Small intestine (tissue), 7 donors: ENCODE measurements around the gene RASA3. TPM values are rescaled to one million over a fixed set of nuclear protein-coding genes. Genes with fewer than 3 reads are reported as not detected.
"Not testable (repeated sequence)": the region's sequence is repeated elsewhere in the genome, so short reads cannot be mapped to it uniquely, and the experiment has no call there.

Source experiments
- DNase-seq, 2 donors: peaks; one replicate each; pipeline versions ENCODE4 v3.0.0 to v3.0.0-alpha.2; 2013
- FAIRE-seq: peaks from 2 replicates; lab custom pipeline; 2012; peaks lifted over from hg19 to GRCh38; lab: Jason Lieb, UNC
- H3K27ac ChIP-seq, 3 donors: one replicate each; pipeline ENCODE4 v1.5.1; 2013; ENCODE audit warnings: low read length in 2 of 3, mild to moderate bottlenecking in 2 of 3, control low read depth in 1 of 3, inconsistent platforms in 1 of 3, low read depth in 1 of 3, moderate library complexity in 1 of 3
- H3K27me3 ChIP-seq, 3 donors: one replicate each; pipeline ENCODE4 v1.6.1; 2013; ENCODE audit warnings: low read length in 3 of 3, inconsistent platforms in 1 of 3; ENCODE audit not compliant: control insufficient read depth in 3 of 3, insufficient read depth in 3 of 3
- H3K36me3 ChIP-seq, 3 donors: one replicate each; pipeline ENCODE4 v1.6.1; 2013; ENCODE audit warnings: low read length in 3 of 3, inconsistent platforms in 1 of 3, low read depth in 1 of 3, mild to moderate bottlenecking in 1 of 3, moderate library complexity in 1 of 3; ENCODE audit not compliant: control insufficient read depth in 3 of 3, insufficient read depth in 2 of 3
- H3K4me1 ChIP-seq, 3 donors: one replicate each; pipeline ENCODE4 v1.6.1; 2013; ENCODE audit warnings: low read length in 2 of 3, inconsistent platforms in 1 of 3, low read depth in 1 of 3, mild to moderate bottlenecking in 1 of 3, moderate library complexity in 1 of 3; ENCODE audit not compliant: control insufficient read depth in 3 of 3, insufficient read depth in 2 of 3
- H3K4me3 ChIP-seq, 3 donors: one replicate each; pipeline ENCODE4 v1.5.1; 2013; ENCODE audit warnings: low read length in 3 of 3, control low read depth in 1 of 3, inconsistent platforms in 1 of 3, low read depth in 1 of 3, mild to moderate bottlenecking in 1 of 3, moderate library complexity in 1 of 3
- H3K9me3 ChIP-seq, 2 donors: one replicate each; pipeline ENCODE4 v1.6.1; 2013; ENCODE audit warnings: low read depth in 1 of 2, low read length in 1 of 2; ENCODE audit not compliant: control insufficient read depth in 2 of 2, insufficient read depth in 1 of 2
- WGBS, 3 donors: extraction: QIAGEN DNeasy Blood & Tissue Kit; methylation state at CpG; one replicate each; pipeline ENCODE4 v1.1.7; 2013; 5-methylcytosine and 5-hydroxymethylcytosine counted together
- polyA plus RNA-seq, 4 donors: library from polyadenylated mRNA; stranded (reverse) in 3 of 4; unstranded in 1 of 4; fragments of 200-250 nt in 3 of 4; fragments of 120-200 nt in 1 of 4; gene quantifications; one replicate each; pipeline versions ENCODE4 v1.2.1 to v1.2.3, GENCODE V29; 2013
- donor health status: healthy with polysubstance abuse.
- donor health status: control.
- donor health status: control.
- donor health status: Bipolar disorder and iron deficiency.
- donor health status: healthy.

The RASA3 gene
- polyA plus RNA-seq, 4 donors = 2.0 to 7.2 (median 6.5) TPM

GRCh38 chr13:114112826-114113322 lies 19.5 kb downstream of the RASA3 start:
- peaks cover 2 to 41% (median 9%) of the 10 kb centered on the region in 3 donors for H3K4me1 ChIP-seq
- H3K27ac ChIP-seq = peak overlapping the region in 2 of 3 donors; percentile 76 to 85
- no peaks in the 10 kb centered on the region for H3K9me3 ChIP-seq
- 72 to 84% (median 78%) methylated on average over 12 of the region's 12 CpGs for WGBS, 3 donors
- H3K36me3 ChIP-seq = peaks cover 0 to 18% (median 0%) of the 10 kb centered on the region in 3 donors
- no peak for DNase-seq
- FAIRE-seq = no peak
- H3K4me3 ChIP-seq = no peak overlapping the region
- H3K27me3 ChIP-seq = no peaks in the 10 kb centered on the region

GRCh38 chr13:114112231-114112825 lies 20.1 kb downstream of the RASA3 start:
- 75 to 85% (median 83%) methylated on average over 25 of the region's 25 CpGs for WGBS, 3 donors
- Histone ChIP-seq H3K4me1 (peaks cover 2 to 41% (median 9%) of the 10 kb centered on the region in 3 donors), H3K36me3 (peaks cover 0 to 18% (median 0%) of the 10 kb centered on the region in 3 donors), H3K9me3 (no peaks in the 10 kb centered on the region), H3K27ac (peak overlapping the region in 2 of 3 donors; percentile 76 to 85), H3K4me3 (no peak overlapping the region), H3K27me3 (no peaks in the 10 kb centered on the region)
- FAIRE-seq (no peak), DNase-seq (no peak)

GRCh38 chr13:114111577-114111976 lies 20.8 kb downstream of the RASA3 start:
- peaks cover 2 to 41% (median 9%) of the 10 kb centered on the region in 3 donors for H3K4me1 ChIP-seq
- FAIRE-seq = no peak
- no peaks in the 10 kb centered on the region for H3K27me3 ChIP-seq
- H3K9me3 ChIP-seq = no peaks in the 10 kb centered on the region
- H3K27ac ChIP-seq = peak overlapping the region in 2 of 3 donors; percentile 76 to 85
- H3K4me3 ChIP-seq = no peak overlapping the region
- 63 to 84% (median 76%) methylated on average over 8 to 11 of the region's 11 CpGs for WGBS, 3 donors
- H3K36me3 ChIP-seq = peaks cover 0 to 22% (median 0%) of the 10 kb centered on the region in 3 donors
- DNase-seq = peak in 1 of 2 donors; percentile 33

- WGBS, 3 donors = 49 to 80% (median 62%) methylated on average over 18 of the region's 18 CpGs
- H3K9me3 ChIP-seq, H3K4me3 ChIP-seq, FAIRE-seq, H3K27me3 ChIP-seq, DNase-seq: not testable (repeated sequence)
- Histone ChIP-seq H3K27ac (peak overlapping the region in 2 of 3 donors; percentile 57 to 71), H3K36me3 (peaks cover 0 to 19% (median 0%) of the 10 kb centered on the region in 3 donors), H3K4me1 (peaks cover 0 to 36% (median 6%) of the 10 kb centered on the region in 3 donors)
These were observed 21.6 kb downstream of the RASA3 start for GRCh38 chr13:114110830-114111189.

GRCh38 chr13:114110091-114110829 lies 22.2 kb downstream of the RASA3 start:
- DNase-seq (no peak), FAIRE-seq (no peak)
- Histone ChIP-seq H3K27ac (peak overlapping the region in 2 of 3 donors; percentile 57 to 71), H3K4me3 (no peak overlapping the region), H3K9me3 (no peaks in the 10 kb centered on the region), H3K36me3 (peaks cover 0 to 21% (median 0%) of the 10 kb centered on the region in 3 donors), H3K4me1 (peaks cover 0 to 31% (median 5%) of the 10 kb centered on the region in 3 donors), H3K27me3 (no peaks in the 10 kb centered on the region)
- 64 to 77% (median 70%) methylated on average over 25 of the region's 25 CpGs for WGBS, 3 donors

- H3K4me1 ChIP-seq = peaks cover 0 to 26% (median 2%) of the 10 kb centered on the region in 3 donors
- peaks cover 0 to 21% (median 0%) of the 10 kb centered on the region in 3 donors for H3K36me3 ChIP-seq
- 70 to 76% (median 74%) methylated on average over 24 of the region's 24 CpGs for WGBS, 3 donors
- no peak overlapping the region for H3K4me3 ChIP-seq
- H3K27ac ChIP-seq = peak overlapping the region in 1 of 3 donors; percentile 71
- H3K9me3 ChIP-seq = no peaks in the 10 kb centered on the region
- FAIRE-seq (no peak), DNase-seq (no peak)
- no peaks in the 10 kb centered on the region for H3K27me3 ChIP-seq
These were observed 22.8 kb downstream of the RASA3 start for GRCh38 chr13:114109641-114110041.

GRCh38 chr13:114108894-114109293 lies 23.5 kb downstream of the RASA3 start:
- Histone ChIP-seq H3K27me3 (no peaks in the 10 kb centered on the region), H3K4me1 (peaks cover 0 to 21% (median 0%) of the 10 kb centered on the region in 3 donors), H3K27ac (peak overlapping the region in 1 of 3 donors; percentile 32), H3K9me3 (peaks cover 0 to 4% of the 10 kb centered on the region in 2 donors), H3K36me3 (peaks cover 0 to 21% (median 0%) of the 10 kb centered on the region in 3 donors), H3K4me3 (no peak overlapping the region)
- FAIRE-seq (no peak), DNase-seq (no peak)
- 88 to 90% (median 90%) methylated on average over 20 of the region's 20 CpGs for WGBS, 3 donors

- Histone ChIP-seq H3K27ac (peak overlapping the region in 1 of 3 donors; percentile 20), H3K4me1 (peaks cover 0 to 21% (median 0%) of the 10 kb centered on the region in 3 donors), H3K9me3 (peaks cover 0 to 4% of the 10 kb centered on the region in 2 donors), H3K4me3 (no peak overlapping the region), H3K27me3 (no peaks in the 10 kb centered on the region), H3K36me3 (peaks cover 0 to 21% (median 0%) of the 10 kb centered on the region in 3 donors)
- no peak for FAIRE-seq
- DNase-seq = no peak
- 93 to 96% (median 95%) methylated on average over 33 of the region's 33 CpGs for WGBS, 3 donors
These were observed 24.2 kb downstream of the RASA3 start for GRCh38 chr13:114108141-114108761.
